ENCODE results near the gene ROR1. TPM values are rescaled to one million over a fixed set of nuclear protein-coding genes. Genes with fewer than 3 reads are reported as not detected.

ROR1 gene
- total RNA-seq, 3 donors from 2014 or later = 3.1 to 19.8 (median 3.4) TPM

DNA sequence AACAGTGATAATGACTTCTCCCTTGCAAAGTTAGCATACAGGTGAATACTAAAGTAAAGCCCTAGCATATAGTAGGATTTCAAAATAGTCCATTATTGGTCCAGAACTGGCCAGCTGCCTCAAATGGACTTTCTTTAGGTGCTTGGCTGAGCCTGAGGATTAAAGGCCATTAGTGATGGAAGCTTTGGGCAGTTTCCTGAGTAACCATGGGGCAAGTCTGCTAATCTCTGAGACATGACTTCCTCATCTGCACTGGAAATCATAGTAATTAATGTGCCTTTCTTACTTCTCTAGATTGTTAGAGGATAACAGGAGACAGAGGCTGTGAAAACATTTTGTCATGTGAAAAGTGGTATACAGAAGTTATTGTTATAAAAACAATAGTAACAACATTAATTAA lies 273.1 kb downstream of the ROR1 start:
- intact Hi-C loops (cut with DNase I, micrococcal nuclease) = no loop called here
- ATAC-seq (no peak), DNase-seq (no peak)
- Histone ChIP-seq H3K4me3 (no peak overlapping the region), H3K36me3 (ENCODE audit: low read depth) (no peaks in the 10 kb centered on the region), H3K4me1 (ENCODE audit: low read depth) (no peaks in the 10 kb centered on the region), H3K9me3 (no peaks in the 10 kb centered on the region)
- no peak for TF ChIP-seq CTCF (IDR thresholded peaks at IDR 0.05)

GRCh38 chr1:64047549-64047996 lies 273.8 kb downstream of the ROR1 start:
- no peak for TF ChIP-seq CTCF (IDR thresholded peaks at IDR 0.05)
- no peak for ATAC-seq
- no peak for DNase-seq
- intact Hi-C loops (cut with DNase I, micrococcal nuclease) = no loop called here
- Histone ChIP-seq H3K9me3 (no peaks in the 10 kb centered on the region), H3K4me1 (ENCODE audit: low read depth) (no peaks in the 10 kb centered on the region), H3K4me3 (no peak overlapping the region), H3K36me3 (ENCODE audit: low read depth) (no peaks in the 10 kb centered on the region)

GRCh38 chr1:64049900-64050540 lies 276.2 kb downstream of the ROR1 start:
- no peaks in the 10 kb centered on the region for H3K36me3 ChIP-seq (ENCODE audit: low read depth)
- no peak for TF ChIP-seq CTCF (IDR thresholded peaks at IDR 0.05)
- ATAC-seq (no peak), DNase-seq (no peak)
- H3K9me3 ChIP-seq = no peaks in the 10 kb centered on the region
- intact Hi-C loops (cut with DNase I, micrococcal nuclease) = no loop called here
- no peaks in the 10 kb centered on the region for H3K4me1 ChIP-seq (ENCODE audit: low read depth)
- H3K4me3 ChIP-seq = no peak overlapping the region

DNA sequence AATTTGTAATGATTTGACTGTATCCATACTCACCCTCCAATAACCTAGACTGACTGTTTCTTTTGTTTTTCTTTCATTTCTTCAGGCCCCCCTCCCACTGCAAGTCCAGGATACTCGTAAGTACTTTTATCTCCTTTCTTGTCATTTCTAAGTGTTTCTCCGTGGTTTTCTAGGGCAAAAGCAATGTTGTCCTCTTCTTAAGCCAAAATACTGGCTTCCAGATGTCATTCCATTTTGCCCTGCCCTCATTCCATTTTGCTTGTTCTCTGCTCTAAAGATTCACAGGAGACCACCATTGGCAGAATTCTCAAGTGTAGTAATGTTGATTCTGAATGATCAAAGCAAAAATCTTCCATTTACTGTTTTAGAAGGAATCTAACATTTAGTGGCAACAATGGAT lies 276.8 kb downstream of the ROR1 start:
- TF ChIP-seq CTCF (IDR thresholded peaks at IDR 0.05) = no peak
- Histone ChIP-seq H3K4me1 (ENCODE audit: low read depth) (no peaks in the 10 kb centered on the region), H3K4me3 (no peak overlapping the region), H3K9me3 (no peaks in the 10 kb centered on the region), H3K36me3 (ENCODE audit: low read depth) (no peaks in the 10 kb centered on the region)
- intact Hi-C loops (cut with DNase I, micrococcal nuclease) = no loop called here
- DNase-seq (no peak), ATAC-seq (no peak)

GRCh38 chr1:64051796-64052195 lies 278.0 kb downstream of the ROR1 start:
- Histone ChIP-seq H3K4me1 (ENCODE audit: low read depth) (no peaks in the 10 kb centered on the region), H3K36me3 (ENCODE audit: low read depth) (no peaks in the 10 kb centered on the region), H3K9me3 (no peaks in the 10 kb centered on the region), H3K4me3 (no peak overlapping the region)
- ATAC-seq = no peak
- TF ChIP-seq CTCF (IDR thresholded peaks at IDR 0.05) = no peak
- DNase-seq = no peak
- intact Hi-C loops (cut with DNase I, micrococcal nuclease) = no loop called here

- DNase-seq (no peak), ATAC-seq (no peak)
- intact Hi-C loops (cut with DNase I, micrococcal nuclease) = no loop called here
- H3K36me3 ChIP-seq (ENCODE audit: low read depth) = no peaks in the 10 kb centered on the region
- no peaks in the 10 kb centered on the region for H3K9me3 ChIP-seq
- H3K4me1 ChIP-seq (ENCODE audit: low read depth) = no peaks in the 10 kb centered on the region
- TF ChIP-seq CTCF (IDR thresholded peaks at IDR 0.05) = no peak
- H3K4me3 ChIP-seq = no peak overlapping the region
Measured at GRCh38 chr1:64052777-64053176, 279.0 kb downstream of the ROR1 start.

Measured in mucosa of descending colon (tissue), 3 donors.